Measurements from ENCODE around the gene AKIRIN2.

Gene AKIRIN2

GRCh38 chr6:87654875-87655454 lies 47.1 kb downstream of the AKIRIN2 start:
- DNase-seq (ENCODE audit: low spot score): no peak

- no peak for DNase-seq (ENCODE audit: low spot score)
These were observed 47.9 kb downstream of the AKIRIN2 start for GRCh38 chr6:87654122-87654521.

GRCh38 chr6:87653074-87653962 lies 48.7 kb downstream of the AKIRIN2 start:
- no peak for DNase-seq (ENCODE audit: low spot score)

- no peak for DNase-seq (ENCODE audit: low spot score)
These were observed 57.0 kb downstream of the AKIRIN2 start for GRCh38 chr6:87645080-87645479.

- no peak for DNase-seq (ENCODE audit: low spot score)
These were observed 60.9 kb downstream of the AKIRIN2 start for GRCh38 chr6:87641065-87641692.

GRCh38 chr6:87639373-87639772 lies 62.7 kb downstream of the AKIRIN2 start:
- no peak for DNase-seq (ENCODE audit: low spot score)

- DNase-seq (ENCODE audit: low spot score): no peak
These were observed 64.9 kb downstream of the AKIRIN2 start for GRCh38 chr6:87637106-87637505.

GRCh38 chr6:87636315-87636714 lies 65.7 kb downstream of the AKIRIN2 start:
- DNase-seq (ENCODE audit: low spot score): no peak

- no peak for DNase-seq (ENCODE audit: low spot score)
These were observed 68.2 kb downstream of the AKIRIN2 start for GRCh38 chr6:87633851-87634250.

GRCh38 chr6:87630746-87631145 lies 71.3 kb downstream of the AKIRIN2 start:
- DNase-seq (ENCODE audit: low spot score): no peak

- DNase-seq (ENCODE audit: low spot score): no peak
These were observed 73.2 kb downstream of the AKIRIN2 start for GRCh38 chr6:87628881-87629280.

- no peak for DNase-seq (ENCODE audit: low spot score)
These were observed 73.6 kb downstream of the AKIRIN2 start for GRCh38 chr6:87628424-87628823.

Measured in hematopoietic multipotent progenitor cell treated with erythropoietin and hydrocortisone succinate and interleukin-3 and kit ligand, for 17 days (in vitro differentiated cells).